K562 (cell line): ENCODE data around the gene RIN3. TPM values are rescaled to one million over a fixed set of nuclear protein-coding genes. Genes with fewer than 3 reads are reported as not detected.

Experiments
- ATAC-seq: fragments of 200-7000 bp; cut with Tn5 transposase; 3 replicates; pipeline ENCODE4 v1.9.1; 2020; ENCODE audit warnings: moderate library complexity
- BruUV-seq: library from RNA; stranded (reverse); fragments of 400-500 nt; replicated peaks from 2 replicates; lab custom pipeline; 2021; lab: Mats Ljungman, UMichigan
- CTCF ChIA-PET: fragments of 300-600 bp; formaldehyde crosslinking; extraction: SDS; loops from one replicate; lab custom pipeline; 2021; ENCODE audit warnings: low intra/inter-chr PET ratio; lab: Yijun Ruan, JAX
- POLR2A ChIA-PET: fragments of 300-600, 350-650 bp; sonication (Branson Sonifier 250); formaldehyde crosslinking; extraction: SDS; loops from one replicate; lab custom pipeline; 2021; ENCODE audit warnings: antibody characterized with exemption, inconsistent platforms; lab: Yijun Ruan, JAX
- DNase-seq, 4 experiments: peaks; one replicate each; pipeline versions ENCODE4 v3.0.0 to v3.0.0-alpha.2; 2011 to 2018; ENCODE audit warnings: low spot score in 3 of 4, mixed read lengths in 3 of 4; ENCODE audit errors: extremely low read depth in 1 of 4
- FAIRE-seq: peaks from 2 replicates; lab custom pipeline; 2011; peaks lifted over from hg19 to GRCh38; lab: Jason Lieb, UNC
- H2AFZ ChIP-seq: 2 replicates; pipeline ENCODE4 v1.6.0; 2011; ENCODE audit warnings: low read depth, low read length, control low read depth, inconsistent platforms
- H3K27ac ChIP-seq: fragments of 200-600 bp; 3 replicates; pipeline ENCODE4 v1.8.0; 2011; ENCODE audit warnings: low read depth, mild to moderate bottlenecking, control low read depth, inconsistent platforms, low read length, moderate library complexity, mixed read lengths; ENCODE audit errors: extremely low read depth
- H3K27me3 ChIP-seq, 2 experiments: fragments of 300-600 bp in 1 of 2; 2 replicates in 1 of 2; 3 replicates in 1 of 2; pipeline versions ENCODE4 v1.6.0 to v1.8.0; 2011; ENCODE audit warnings: inconsistent platforms in 2 of 2, low read length in 2 of 2, mild to moderate bottlenecking in 1 of 2, mixed read lengths in 1 of 2, moderate library complexity in 1 of 2; ENCODE audit not compliant: control insufficient read depth in 2 of 2, insufficient read depth in 2 of 2
- H3K36me3 ChIP-seq: fragments of 300-600 bp; 3 replicates; pipeline ENCODE4 v1.8.0; 2011; ENCODE audit warnings: mild to moderate bottlenecking, low read length, inconsistent platforms; ENCODE audit not compliant: control insufficient read depth, insufficient read depth
- H3K4me1 ChIP-seq, 2 experiments: fragments of 200-600 bp in 1 of 2; replicated peaks in 1 of 2; 2 replicates in 1 of 2; 3 replicates in 1 of 2; pipeline versions ENCODE4 v1.5.1 to v1.8.0; 2011; ENCODE audit warnings: inconsistent platforms in 2 of 2, low read length in 2 of 2, mild to moderate bottlenecking in 1 of 2, mixed read lengths in 1 of 2, moderate library complexity in 1 of 2; ENCODE audit not compliant: control insufficient read depth in 2 of 2, insufficient read depth in 2 of 2
- H3K4me2 ChIP-seq: 2 replicates; pipeline ENCODE4 v1.6.1; 2011; ENCODE audit warnings: low read length, control low read depth, inconsistent platforms, mixed read lengths; ENCODE audit not compliant: insufficient read depth
- H3K4me3 ChIP-seq: fragments of 200-600 bp; sonication (generic), shearing (Covaris generic); 2 replicates; pipeline ENCODE4 v1.5.1; 2016; ENCODE audit warnings: control low read depth, inconsistent platforms
- H3K79me2 ChIP-seq: fragments of 200-600 bp; 3 replicates; pipeline ENCODE4 v1.8.0; 2011; ENCODE audit warnings: low read length, inconsistent platforms; ENCODE audit not compliant: control insufficient read depth, insufficient read depth
- H3K9ac ChIP-seq, 2 experiments: 2 replicates each; pipeline versions ENCODE4 v1.6.0 to v1.6.1; 2011; ENCODE audit warnings: low read depth in 2 of 2, low read length in 2 of 2, control low read depth in 1 of 2, inconsistent platforms in 1 of 2, mild to moderate bottlenecking in 1 of 2, mixed read lengths in 1 of 2; ENCODE audit not compliant: insufficient read depth in 1 of 2
- H3K9me1 ChIP-seq: one replicate; pipeline ENCODE4 v1.6.0; 2011; ENCODE audit warnings: inconsistent platforms, mild to moderate bottlenecking, low read length, moderate library complexity; ENCODE audit not compliant: control insufficient read depth, insufficient read depth
- H3K9me3 ChIP-seq: replicated peaks from 2 replicates; pipeline ENCODE4 v1.5.1; 2011; ENCODE audit warnings: low read depth, low read length, inconsistent platforms; ENCODE audit not compliant: control insufficient read depth, insufficient read depth
- H4K20me1 ChIP-seq: replicated peaks from 2 replicates; pipeline ENCODE4 v1.6.1; 2011; ENCODE audit warnings: low read length, inconsistent platforms, mixed read lengths; ENCODE audit not compliant: control insufficient read depth, insufficient read depth
- BRF1 ChIP-seq: IDR thresholded peaks from 3 replicates; pipeline ENCODE4 v1.6.1; 2011; ENCODE audit warnings: borderline replicate concordance, mild to moderate bottlenecking; ENCODE audit not compliant: insufficient read length; ENCODE audit errors: extremely low read depth
- CHD2 ChIP-seq: IDR thresholded peaks from 2 replicates; pipeline ENCODE4 v1.6.1; 2011; ENCODE audit warnings: low read depth, low read length
- FOXK1 ChIP-seq: sonication (generic); formaldehyde crosslinking; IDR thresholded peaks from 2 replicates; pipeline ENCODE4 v1.8.0; 2022; ENCODE audit warnings: missing genetic modification reagents, mild to moderate bottlenecking, borderline replicate concordance
- GTF2F1 ChIP-seq: IDR thresholded peaks from 2 replicates; pipeline ENCODE4 v1.6.1; 2011; ENCODE audit warnings: low read depth, low read length, improper control_type of control experiment
- MIER1 ChIP-seq: fragments of 450-650 bp; IDR thresholded peaks from 2 replicates; pipeline ENCODE4 v1.6.1; 2016; ENCODE audit warnings: antibody characterized with exemption, mild to moderate bottlenecking, low read depth
- MTA3 ChIP-seq: fragments of 450-650 bp; formaldehyde crosslinking; IDR thresholded peaks from 2 replicates; pipeline ENCODE4 v1.6.1; 2017; ENCODE audit warnings: mild to moderate bottlenecking, borderline replicate concordance
- NCOA1 ChIP-seq: fragments of 450-650 bp; IDR thresholded peaks from 2 replicates; pipeline ENCODE4 v1.6.1; 2016; ENCODE audit warnings: low read depth
- NFIC ChIP-seq: fragments of 450-650 bp; IDR thresholded peaks from 2 replicates; pipeline ENCODE4 v1.6.1; 2017; ENCODE audit warnings: mild to moderate bottlenecking, inconsistent platforms
- NR1H2 ChIP-seq: sonication (generic); formaldehyde crosslinking; IDR thresholded peaks from 2 replicates; pipeline ENCODE4 v1.4.0; 2020; ENCODE audit warnings: mild to moderate bottlenecking, missing genetic modification reagents
- PHF21A ChIP-seq: fragments of 450-650 bp; IDR thresholded peaks from 2 replicates; pipeline ENCODE4 v1.6.1; 2017; ENCODE audit warnings: low read depth, borderline replicate concordance
- PML ChIP-seq: IDR thresholded peaks from 2 replicates; pipeline ENCODE4 v1.6.1; 2012; ENCODE audit warnings: low read length, inconsistent platforms
- POLR2AphosphoS2 ChIP-seq: IDR thresholded peaks from 2 replicates; pipeline ENCODE4 v1.6.1; 2012; ENCODE audit warnings: low read length, improper control_type of control experiment
- ZKSCAN8 ChIP-seq: fragments of 200-800 bp; sonication (Bioruptor generic); IDR thresholded peaks from 2 replicates; pipeline ENCODE4 v1.6.1; 2016; ENCODE audit warnings: missing genetic modification characterization, missing compliant biosample characterization
- ZNF134 ChIP-seq: fragments of 250-450 bp; sonication (Bioruptor Pico); conservative IDR thresholded peaks from 2 replicates; pipeline ENCODE4 v1.4.0; 2020
- ZNF561 ChIP-seq: fragments of 450-650 bp; formaldehyde crosslinking; conservative IDR thresholded peaks from 2 replicates; pipeline ENCODE4 v1.4.0; 2020; ENCODE audit warnings: mild to moderate bottlenecking, moderate library complexity
- WGBS: fragments of 100-300 bp; shearing (Covaris generic); methylation state at CpG from one replicate; pipeline ENCODE4 v1.1.6; 2016; ENCODE audit warnings: low coverage, mixed read lengths; ENCODE audit not compliant: insufficient coverage; ENCODE audit errors: missing lambda C conversion rate; 5-methylcytosine and 5-hydroxymethylcytosine counted together
- in situ Hi-C: fragments of 300-500 bp; cut with MboI; formaldehyde crosslinking; loops from 4 replicates; pipeline ENCODE4 v1.15.0; 2018; ENCODE audit warnings: inconsistent platforms, mixed read lengths
- intact Hi-C: fragments of 100-400 bp; cut with micrococcal nuclease; formaldehyde crosslinking; loops from 2 replicates; pipeline ENCODE4 v1.14.2; 2022
- polyA plus RNA-seq, 8 experiments: library from polyadenylated mRNA; depleted of rRNA in 4 of 8; stranded (reverse) in 5 of 8; unstranded in 3 of 8; fragments of >200 nt; fragmentation: Nextera tagmentation in 2 of 8; fragmentation: Illumina TruSeq in 1 of 8; extraction: Ambion mirVana in 2 of 8; extraction: Trizol in 1 of 8; gene quantifications; 2 replicates each; pipeline versions ENCODE4 v1.2.1 to v1.2.3, GENCODE V29; 2011 to 2014; ENCODE audit warnings: inconsistent platforms in 1 of 8, missing spikeins in 1 of 8
- total RNA-seq, 7 experiments: library from RNA; depleted of rRNA in 6 of 7; stranded (reverse); fragments of >200 nt in 6 of 7; fragmentation: Illumina TruSeq in 2 of 7; extraction: Trizol in 2 of 7; gene quantifications; 2 replicates each; pipeline versions ENCODE4 v1.2.1 to v1.2.3, GENCODE V29; 2011 to 2021; ENCODE audit warnings: low replicate concordance in 1 of 7
- TF ChIP-seq, protein P1 (sequence below): sonication (generic); IDR thresholded peaks from 2 replicates; pipeline ENCODE4 v1.6.1; 2016

RIN3 gene
- total and polyA plus RNA-seq, 9 of the 15 experiments (the other 6 are each of a cell fraction or from before 2014, with no cell fraction given), result 0.01 to 0.49 (median 0.08) TPM; not detected in 5

DNA sequence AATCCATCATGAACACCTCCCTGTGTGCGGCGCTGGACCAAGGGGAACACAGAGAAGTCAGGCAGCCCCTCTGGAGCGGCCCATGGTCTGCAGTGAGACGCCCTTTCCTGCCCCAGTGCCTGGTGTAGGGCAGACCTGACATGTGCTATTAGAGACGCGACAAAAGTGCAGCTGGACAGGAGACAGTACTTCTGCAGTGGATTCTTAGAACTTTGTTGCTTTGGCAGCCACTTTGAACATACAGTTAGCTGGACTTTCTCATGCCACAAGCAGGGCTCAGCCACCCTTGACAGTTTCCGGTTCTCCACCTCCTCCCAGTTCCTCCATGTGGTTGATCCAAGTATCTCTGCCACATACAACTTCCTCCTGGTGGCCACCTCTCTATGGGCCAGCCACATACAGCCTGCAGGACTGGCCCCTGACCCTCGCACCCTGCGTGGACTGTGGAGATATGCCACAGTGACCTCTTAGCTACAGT lies 188.9 kb downstream of the RIN3 start:
- Histone ChIP-seq H3K79me2 (no peaks in the 10 kb centered on the region), H3K4me1 (no peaks in the 10 kb centered on the region), H3K9me1 (no peaks in the 10 kb centered on the region), H3K4me3 (no peak overlapping the region), H3K9me3 (no peaks in the 10 kb centered on the region), H4K20me1 (no peaks in the 10 kb centered on the region), H3K27me3 (peaks cover 5 to 47% of the 10 kb centered on the region in 2 experiments; a peak in 3 of 5 replicates), H3K4me2 (no peak overlapping the region), H2AFZ (no peak overlapping the region), H3K27ac (no peak overlapping the region), H3K36me3 (no peaks in the 10 kb centered on the region), H3K9ac (no peak overlapping the region)
- TF ChIP-seq ZNF561 (CRISPR knock-in tag), result no peak
- TF ChIP-seq GTF2F1, result no peak
- TF ChIP-seq NR1H2, result no peak
- TF ChIP-seq NFIC, result no peak
- TF ChIP-seq POLR2AphosphoS2, result no peak
- TF ChIP-seq, protein P1, sequence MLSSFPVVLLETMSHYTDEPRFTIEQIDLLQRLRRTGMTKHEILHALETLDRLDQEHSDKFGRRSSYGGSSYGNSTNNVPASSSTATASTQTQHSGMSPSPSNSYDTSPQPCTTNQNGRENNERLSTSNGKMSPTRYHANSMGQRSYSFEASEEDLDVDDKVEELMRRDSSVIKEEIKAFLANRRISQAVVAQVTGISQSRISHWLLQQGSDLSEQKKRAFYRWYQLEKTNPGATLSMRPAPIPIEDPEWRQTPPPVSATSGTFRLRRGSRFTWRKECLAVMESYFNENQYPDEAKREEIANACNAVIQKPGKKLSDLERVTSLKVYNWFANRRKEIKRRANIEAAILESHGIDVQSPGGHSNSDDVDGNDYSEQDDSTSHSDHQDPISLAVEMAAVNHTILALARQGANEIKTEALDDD, result no peak
- TF ChIP-seq ZKSCAN8, result no peak
- no peak for TF ChIP-seq BRF1
- no peak for TF ChIP-seq PHF21A
- no peak for TF ChIP-seq MTA3
- no peak for TF ChIP-seq ZNF134
- no peak for TF ChIP-seq FOXK1 (CRISPR knock-in tag)
- TF ChIP-seq NCOA1, result no peak
- no peak for TF ChIP-seq PML
- no peak for TF ChIP-seq MIER1
- TF ChIP-seq CHD2, result no peak
- no peak for DNase-seq
- no peak for FAIRE-seq
- 11% methylated on average over 8 of the region's 9 CpGs for WGBS
- in situ Hi-C loops (no loop called here), intact Hi-C loops (no loop called here)
- ChIA-PET POLR2A (no interaction called here), CTCF (interaction anchor here (0.6 kb wide), 1 partner anchor 794 kb away, joined by 3 read pairs; no protein-coding TSS in a partner anchor)
- ATAC-seq, result no peak
- BruUV-seq, result no TSS peak
